NB4 (cell line): ENCODE measurements around the gene IGF1R.

Experiments used
- DNase-seq: peaks from one replicate; pipeline ENCODE4 v3.0.0; 2010; ENCODE audit warnings: low read depth
- H3K4me3 ChIP-seq: one replicate; pipeline ENCODE4 v1.5.1; 2011; ENCODE audit warnings: mild to moderate bottlenecking, low read depth, low read length, moderate library complexity
- CTCF ChIP-seq: IDR thresholded peaks from one replicate; pipeline ENCODE4 v1.5.1; 2012; ENCODE audit warnings: low read depth, low read length
- MAX ChIP-seq: IDR thresholded peaks from 2 replicates; pipeline ENCODE4 v1.6.1; 2011; ENCODE audit warnings: low read depth, low read length
- MYC ChIP-seq: IDR thresholded peaks from 2 replicates; pipeline ENCODE4 v1.6.1; 2011; ENCODE audit warnings: low read depth, low read length
- POLR2A ChIP-seq: IDR thresholded peaks from 2 replicates; pipeline ENCODE4 v1.6.1; 2011; ENCODE audit warnings: mild to moderate bottlenecking; ENCODE audit not compliant: insufficient read length; ENCODE audit errors: extremely low read depth

Gene IGF1R

GRCh38 chr15:98956796-98957553 lies 308.6 kb downstream of the IGF1R start:
- TF ChIP-seq MYC (no peak), CTCF (no peak), POLR2A (no peak), MAX (no peak)
- H3K4me3 ChIP-seq: no peak overlapping the region
- no peak for DNase-seq

GRCh38 chr15:98957655-98958054 lies 309.3 kb downstream of the IGF1R start:
- H3K4me3 ChIP-seq: no peak overlapping the region
- TF ChIP-seq POLR2A: no peak
- TF ChIP-seq CTCF: no peak
- TF ChIP-seq MYC: no peak
- no peak for TF ChIP-seq MAX
- no peak for DNase-seq

- DNase-seq: no peak
- H3K4me3 ChIP-seq: no peak overlapping the region
- TF ChIP-seq CTCF (no peak), POLR2A (no peak), MYC (no peak), MAX (no peak)
Observed at GRCh38 chr15:98958076-98958475, 309.7 kb downstream of the IGF1R start.

GRCh38 chr15:98958918-98959639 lies 310.7 kb downstream of the IGF1R start:
- TF ChIP-seq MAX (no peak), CTCF (no peak), MYC (no peak), POLR2A (no peak)

GRCh38 chr15:98959640-98960007 lies 311.3 kb downstream of the IGF1R start:
- DNase-seq: no peak
- no peak for TF ChIP-seq MYC
- no peak for TF ChIP-seq MAX
- no peak for TF ChIP-seq POLR2A
- no peak for TF ChIP-seq CTCF

More at GRCh38 chr15:98958918-98959639, 310.7 kb downstream of the IGF1R start:
- H3K4me3 ChIP-seq: no peak overlapping the region
- no peak for DNase-seq

More at GRCh38 chr15:98959640-98960007, 311.3 kb downstream of the IGF1R start:
- H3K4me3 ChIP-seq: no peak overlapping the region
